Left lung (tissue), 10 donors: ENCODE measurements around the gene MIX23. TPM values are rescaled to one million over a fixed set of nuclear protein-coding genes. Genes with fewer than 3 reads are reported as not detected.

ENCODE experiments used
- ATAC-seq: fragments of 200-7000 bp; cut with Tn5 transposase; one replicate; pipeline ENCODE4 v1.9.1; 2020; ENCODE audit warnings: moderate library complexity
- DNase-seq, 4 donors: peaks; one replicate each; pipeline ENCODE4 v3.0.0-alpha.2; 2013 to 2020
- H3K27ac ChIP-seq, 2 donors: fragments of 200-600 bp; sonication (generic) in 1 of 2; one replicate each; pipeline versions ENCODE4 v1.5.0 to v1.8.0; 2020 to 2021
- H3K27me3 ChIP-seq, 2 donors: fragments of 200-600 bp; sonication (generic) in 1 of 2; one replicate each; pipeline versions ENCODE4 v1.5.0 to v1.8.0; 2020 to 2021
- H3K36me3 ChIP-seq, 2 donors: fragments of 200-600 bp; sonication (generic) in 1 of 2; one replicate each; pipeline versions ENCODE4 v1.5.0 to v1.8.0; 2020 to 2021
- H3K4me1 ChIP-seq, 2 donors: fragments of 200-600 bp; one replicate each; pipeline ENCODE4 v1.8.0; 2021
- H3K4me3 ChIP-seq, 2 donors: fragments of 200-600 bp; sonication (generic) in 1 of 2; one replicate each; pipeline versions ENCODE4 v1.5.0 to v1.8.0; 2020 to 2021; ENCODE audit warnings: mild to moderate bottlenecking in 1 of 2
- H3K9me3 ChIP-seq, 2 donors: fragments of 200-600 bp; sonication (generic) in 1 of 2; one replicate each; pipeline versions ENCODE4 v1.5.0 to v1.8.0; 2020 to 2021
- intact Hi-C, 2 donors: fragments of 100-400 bp; cut with DNase I; formaldehyde crosslinking; loops; one replicate each; pipeline versions ENCODE4 v1.11.2 to v1.14.2; 2022
- polyA plus RNA-seq, 6 donors: library from polyadenylated mRNA; unstranded; fragments of 120-200 nt; gene quantifications; one replicate each; pipeline ENCODE4 v1.2.1, GENCODE V29; 2013; ENCODE audit not compliant: insufficient read length in 6 of 6
- total RNA-seq, 2 donors: library from RNA; stranded (reverse); fragmentation: NEBNext Ultra II Directional; extraction: Animal tissue kit (Norgen Biotek cat#: 25700); gene quantifications; one replicate each; pipeline ENCODE4 v1.2.1, GENCODE V29; 2021
- TF ChIP-seq, protein P1 (sequence below), 2 donors: fragments of 200-600 bp; sonication (generic) in 1 of 2; IDR thresholded peaks; one replicate each; pipeline versions ENCODE4 v1.5.0 to v1.8.0; 2021; ENCODE audit warnings: antibody characterized with exemption in 2 of 2
- donor health status: DM: no; HTN: yes; CAD: no.
- donor health status: DM: no; HTN: no; CAD: no.

The MIX23 gene
- total and polyA plus RNA-seq, 8 donors = 24.2 to 42.6 (median 38.5) TPM

- ATAC-seq = no peak
- Histone ChIP-seq H3K27ac (no peak overlapping the region), H3K36me3 (peaks cover 0 to 46% of the 10 kb centered on the region in 2 donors), H3K9me3 (no peaks in the 10 kb centered on the region), H3K4me3 (no peak overlapping the region), H3K4me1 (peaks cover 0 to 10% of the 10 kb centered on the region in 2 donors), H3K27me3 (no peaks in the 10 kb centered on the region)
- DNase-seq = no peak
- intact Hi-C loops = no loop called here
- TF ChIP-seq, protein P1, sequence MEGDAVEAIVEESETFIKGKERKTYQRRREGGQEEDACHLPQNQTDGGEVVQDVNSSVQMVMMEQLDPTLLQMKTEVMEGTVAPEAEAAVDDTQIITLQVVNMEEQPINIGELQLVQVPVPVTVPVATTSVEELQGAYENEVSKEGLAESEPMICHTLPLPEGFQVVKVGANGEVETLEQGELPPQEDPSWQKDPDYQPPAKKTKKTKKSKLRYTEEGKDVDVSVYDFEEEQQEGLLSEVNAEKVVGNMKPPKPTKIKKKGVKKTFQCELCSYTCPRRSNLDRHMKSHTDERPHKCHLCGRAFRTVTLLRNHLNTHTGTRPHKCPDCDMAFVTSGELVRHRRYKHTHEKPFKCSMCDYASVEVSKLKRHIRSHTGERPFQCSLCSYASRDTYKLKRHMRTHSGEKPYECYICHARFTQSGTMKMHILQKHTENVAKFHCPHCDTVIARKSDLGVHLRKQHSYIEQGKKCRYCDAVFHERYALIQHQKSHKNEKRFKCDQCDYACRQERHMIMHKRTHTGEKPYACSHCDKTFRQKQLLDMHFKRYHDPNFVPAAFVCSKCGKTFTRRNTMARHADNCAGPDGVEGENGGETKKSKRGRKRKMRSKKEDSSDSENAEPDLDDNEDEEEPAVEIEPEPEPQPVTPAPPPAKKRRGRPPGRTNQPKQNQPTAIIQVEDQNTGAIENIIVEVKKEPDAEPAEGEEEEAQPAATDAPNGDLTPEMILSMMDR (IDR thresholded peaks at IDR 0.05) = no peak
Measured at GRCh38 chr3:122405015-122405414, 22.0 kb upstream of the MIX23 start.

DNA sequence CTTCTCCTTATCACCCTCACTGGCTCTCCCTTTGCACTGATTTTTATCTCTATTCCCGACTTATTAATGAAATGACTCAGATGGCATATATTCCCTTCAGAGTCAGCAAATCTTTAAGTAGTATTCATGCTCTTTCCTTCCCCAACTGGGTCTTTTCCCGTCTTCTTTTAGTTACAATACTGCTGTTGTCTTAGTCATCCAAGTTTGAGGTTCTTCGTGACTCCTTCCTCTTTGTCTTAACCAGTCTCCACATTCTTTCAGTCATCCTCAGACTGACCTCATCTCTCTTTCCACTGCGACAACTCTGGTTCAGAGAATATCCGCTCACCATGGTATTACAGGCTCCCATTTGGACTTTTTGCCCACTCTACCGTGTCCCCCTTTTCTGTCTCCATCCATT lies 20.5 kb upstream of the MIX23 start:
- H3K9me3 ChIP-seq = no peaks in the 10 kb centered on the region
- intact Hi-C loops = no loop called here
- H3K36me3 ChIP-seq = peaks cover 0 to 39% of the 10 kb centered on the region in 2 donors
- H3K4me1 ChIP-seq = peaks cover 0 to 1% of the 10 kb centered on the region in 2 donors
- TF ChIP-seq, protein P1 (IDR thresholded peaks at IDR 0.05) = no peak
- DNase-seq = no peak
- H3K4me3 ChIP-seq = no peak overlapping the region
- H3K27me3 ChIP-seq = no peaks in the 10 kb centered on the region
- no peak for ATAC-seq
- no peak overlapping the region for H3K27ac ChIP-seq

DNA sequence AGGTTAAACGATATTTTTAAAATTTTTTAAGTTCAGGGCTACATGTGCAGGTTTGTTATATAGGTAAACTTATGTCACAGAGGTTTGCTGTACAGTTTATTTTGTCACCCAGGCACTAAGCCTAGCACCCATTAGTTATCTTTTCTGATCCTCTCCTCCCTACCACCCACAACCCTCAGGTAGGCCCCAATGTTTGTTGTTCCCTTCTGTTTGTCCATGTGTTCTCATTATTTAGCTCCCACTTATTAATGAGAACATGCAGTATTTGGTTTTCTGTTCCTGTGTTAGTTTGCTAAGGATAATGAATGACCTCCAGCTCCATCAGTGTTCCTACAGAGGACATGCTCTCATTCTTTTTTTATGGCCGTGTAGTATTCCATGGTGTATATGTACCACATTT lies 15.9 kb upstream of the MIX23 start:
- Histone ChIP-seq H3K27ac (no peak overlapping the region), H3K27me3 (no peaks in the 10 kb centered on the region), H3K9me3 (no peaks in the 10 kb centered on the region), H3K36me3 (peaks cover 0 to 14% of the 10 kb centered on the region in 2 donors), H3K4me1 (peaks cover 0 to 4% of the 10 kb centered on the region in 2 donors), H3K4me3 (no peak overlapping the region)
- TF ChIP-seq, protein P1 (IDR thresholded peaks at IDR 0.05) = no peak
- DNase-seq = no peak
- ATAC-seq = no peak
- intact Hi-C loops = no loop called here

- H3K4me3 ChIP-seq = no peak overlapping the region
- no peak for ATAC-seq
- H3K27ac ChIP-seq = no peak overlapping the region
- H3K9me3 ChIP-seq = no peaks in the 10 kb centered on the region
- no peak for DNase-seq
- TF ChIP-seq, protein P1 (IDR thresholded peaks at IDR 0.05) = no peak
- intact Hi-C loops = no loop called here
- H3K36me3 ChIP-seq = no peaks in the 10 kb centered on the region
- H3K4me1 ChIP-seq = peaks cover 0 to 4% of the 10 kb centered on the region in 2 donors
- H3K27me3 ChIP-seq = no peaks in the 10 kb centered on the region
Measured at GRCh38 chr3:122397201-122397600, 14.2 kb upstream of the MIX23 start.

GRCh38 chr3:122396511-122396910 lies 13.5 kb upstream of the MIX23 start:
- Histone ChIP-seq H3K27me3 (no peaks in the 10 kb centered on the region), H3K4me1 (peaks cover 0 to 4% of the 10 kb centered on the region in 2 donors), H3K27ac (no peak overlapping the region), H3K36me3 (no peaks in the 10 kb centered on the region), H3K9me3 (no peaks in the 10 kb centered on the region), H3K4me3 (no peak overlapping the region)
- DNase-seq (no peak), ATAC-seq (no peak)
- TF ChIP-seq, protein P1 (IDR thresholded peaks at IDR 0.05) = no peak
- intact Hi-C loops = no loop called here
